HG03354 (cell line): ENCODE data around the gene MYL7.
A peak's percentile ranks its signal among the peaks of the same experiment; 100 is the strongest.

Experiments
- ATAC-seq: cut with Tn5 transposase; IDR thresholded peaks from one replicate; pipeline ENCODE4 v1.9.1; 2021; ENCODE audit warnings: mild to moderate bottlenecking; ENCODE audit not compliant: unreplicated experiment, poor library complexity, severe bottlenecking

The MYL7 gene

DNA sequence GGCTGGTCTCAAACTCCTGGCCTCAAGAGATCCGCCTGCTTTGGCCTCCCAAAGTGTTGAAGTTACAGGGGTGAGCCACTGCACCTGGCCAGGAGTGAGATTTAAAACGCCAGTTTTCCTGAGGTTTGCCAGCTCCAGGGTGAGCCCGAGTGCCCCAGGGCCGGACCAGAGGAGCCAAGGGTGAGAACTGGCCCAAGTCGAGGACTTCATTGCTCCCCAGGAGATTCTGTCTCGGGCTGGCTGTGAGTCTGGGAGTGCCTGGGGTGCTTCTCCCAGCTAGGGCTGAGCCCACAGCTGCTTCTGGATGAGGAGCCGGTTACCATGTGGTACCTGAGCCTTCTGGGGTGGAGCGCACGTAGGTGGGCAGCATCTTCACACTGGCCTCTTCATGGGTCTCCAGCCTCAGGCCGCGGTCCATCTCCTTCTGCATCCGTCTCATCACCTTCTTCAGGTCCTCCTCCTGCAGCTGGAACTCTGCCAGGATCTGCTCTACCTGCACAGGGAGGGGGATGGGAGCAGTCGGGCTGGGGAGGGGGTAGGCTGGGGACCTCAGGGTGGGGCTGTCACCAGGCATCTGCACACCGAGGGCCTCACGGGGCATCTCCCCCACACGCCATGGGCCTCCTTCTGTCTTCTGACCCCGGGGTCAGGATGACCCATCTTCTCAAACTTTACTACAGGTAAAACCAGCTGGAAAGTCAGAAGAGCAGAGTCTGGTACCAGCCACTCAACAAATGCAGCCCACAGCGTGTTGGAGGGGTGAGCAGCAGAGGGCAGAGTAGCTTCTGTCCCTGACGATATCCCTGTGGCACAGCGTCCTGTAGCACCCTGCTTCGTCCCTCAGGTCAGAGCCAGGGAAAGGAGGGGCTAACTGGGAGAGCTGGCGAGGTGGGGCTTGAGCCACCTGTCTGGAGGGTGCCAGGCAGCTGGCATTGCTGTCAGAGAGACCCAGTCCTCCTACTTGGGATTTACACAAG, 12.1 kb upstream of the MYL7 start:
- ATAC-seq: no peak

DNA sequence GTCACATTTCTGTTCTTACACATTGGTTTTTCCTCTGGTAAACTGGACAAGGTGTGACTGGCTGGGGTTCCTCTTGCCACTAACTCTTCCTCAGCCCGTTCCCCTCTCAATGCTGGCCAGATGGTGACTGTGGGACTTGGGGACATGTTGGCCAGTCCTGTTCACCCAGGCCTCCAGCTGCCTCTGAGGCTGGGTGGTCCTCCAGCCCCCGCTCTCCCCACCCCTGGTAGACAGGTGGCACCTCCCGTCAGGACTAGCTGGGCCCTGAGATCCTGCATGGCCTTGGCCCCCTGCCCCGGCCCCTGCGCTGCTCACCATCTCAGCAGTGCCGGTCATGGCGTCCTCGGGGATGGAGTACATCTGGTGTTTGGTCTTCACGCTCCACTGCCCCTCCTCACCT, 10.8 kb upstream of the MYL7 start:
- no peak for ATAC-seq

DNA sequence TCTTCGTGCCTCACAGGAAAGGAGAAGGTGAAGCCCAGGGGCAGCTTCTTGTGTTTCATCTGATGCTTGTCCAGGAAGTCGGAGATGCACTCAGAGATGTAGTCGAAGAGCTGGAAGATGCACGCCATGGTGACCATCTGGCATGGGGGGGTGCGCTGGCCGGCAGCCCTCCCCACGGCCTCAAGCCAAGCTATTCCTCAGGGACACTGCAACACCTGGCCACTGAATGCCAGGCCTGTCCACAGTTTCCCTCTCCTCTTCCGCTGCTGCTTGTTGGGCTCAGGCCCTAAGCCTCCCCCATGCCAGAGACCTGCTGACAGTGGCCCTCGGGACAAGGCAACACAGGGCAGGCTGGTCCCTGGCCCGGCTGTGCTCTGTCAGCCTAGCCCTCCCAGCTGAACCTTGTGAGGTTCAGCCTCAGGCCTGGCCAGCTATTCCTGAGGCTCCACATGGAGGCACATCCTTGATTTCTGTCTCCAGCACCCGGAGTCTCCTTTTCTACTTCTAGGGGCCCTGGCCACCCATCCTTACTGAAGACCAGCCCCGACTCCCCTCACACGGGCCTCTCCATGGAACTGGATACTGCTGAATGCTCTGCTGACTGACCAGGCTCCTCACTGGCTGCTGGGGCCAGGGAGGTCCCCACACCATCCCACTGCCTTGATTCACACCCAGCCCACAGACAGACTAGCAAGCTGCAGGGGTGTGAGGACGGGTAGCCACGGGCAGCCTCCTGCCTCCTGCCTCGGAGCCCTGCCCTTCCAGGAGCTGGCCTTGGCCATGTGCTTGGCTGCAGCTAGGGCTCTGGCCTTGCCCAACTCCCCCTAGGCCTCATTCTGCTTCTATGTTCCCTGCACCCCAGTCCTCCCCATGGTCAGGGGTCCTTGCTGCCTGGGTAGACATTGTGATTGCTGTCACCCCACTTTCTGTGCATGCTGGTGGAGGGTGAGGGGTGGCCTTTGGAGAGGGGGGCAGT, 10.1 kb upstream of the MYL7 start:
- no peak for ATAC-seq

DNA sequence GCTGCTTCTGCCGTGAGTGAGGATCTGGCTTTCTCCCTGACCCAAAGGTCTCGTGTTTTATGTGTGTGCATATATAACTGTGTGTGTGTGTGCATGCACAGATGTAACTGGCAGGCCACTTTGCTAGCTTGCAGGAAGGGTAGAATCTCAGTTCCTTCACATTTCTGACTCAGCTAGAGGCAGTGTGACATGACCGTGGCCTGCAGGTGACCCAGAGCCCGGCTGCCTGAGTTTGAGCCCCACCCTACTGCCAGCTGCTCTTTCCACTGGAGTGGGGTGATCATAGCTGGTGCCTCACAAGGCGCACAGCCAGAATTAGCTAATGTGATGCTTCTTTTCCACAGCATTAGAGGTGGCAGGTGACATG, 9.3 kb upstream of the MYL7 start:
- peak; percentile 69 for ATAC-seq

DNA sequence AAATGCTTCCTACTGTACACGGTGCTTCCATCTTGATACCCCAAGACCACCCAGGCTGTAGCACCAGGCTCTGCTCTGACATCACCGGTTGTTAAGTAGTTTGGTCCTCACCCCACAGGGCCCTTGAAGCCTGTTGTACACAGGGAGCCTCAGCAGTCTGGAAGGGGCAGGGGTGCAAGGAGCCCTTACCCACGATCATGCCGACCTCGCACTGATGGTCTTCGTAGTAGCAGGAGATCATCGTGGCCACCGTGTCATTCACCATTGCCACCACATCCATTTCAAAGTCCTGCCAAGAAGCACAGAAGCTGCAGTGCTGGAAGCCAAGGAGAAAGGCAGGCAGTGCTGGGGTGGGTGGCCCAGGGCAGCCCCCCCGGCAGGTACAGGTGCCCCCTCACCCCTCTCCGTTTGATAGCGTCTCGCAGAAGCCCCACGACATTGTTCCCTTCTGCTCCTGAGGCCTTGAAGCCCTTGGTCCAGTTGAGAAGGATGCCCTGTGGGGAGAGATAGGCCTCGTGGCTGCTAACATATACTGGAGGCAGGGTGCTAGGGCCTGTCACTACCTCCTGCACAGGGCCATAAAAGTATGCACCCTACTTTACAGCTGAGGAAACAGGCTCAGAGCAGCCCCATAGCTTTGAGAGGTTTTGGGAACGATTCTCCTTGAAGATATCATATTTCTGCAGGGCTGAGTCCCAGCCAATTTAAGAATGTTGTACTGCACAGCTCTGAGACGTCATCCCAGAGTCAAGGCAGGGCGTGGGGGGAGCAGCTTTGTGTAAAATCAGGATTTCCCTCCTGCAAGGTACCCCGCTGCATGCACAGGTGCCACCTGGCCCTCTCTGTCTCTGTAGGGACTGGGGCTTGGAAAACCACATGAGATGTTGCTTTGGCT, 8.7 kb upstream of the MYL7 start:
- peak; percentile 4 for ATAC-seq

DNA sequence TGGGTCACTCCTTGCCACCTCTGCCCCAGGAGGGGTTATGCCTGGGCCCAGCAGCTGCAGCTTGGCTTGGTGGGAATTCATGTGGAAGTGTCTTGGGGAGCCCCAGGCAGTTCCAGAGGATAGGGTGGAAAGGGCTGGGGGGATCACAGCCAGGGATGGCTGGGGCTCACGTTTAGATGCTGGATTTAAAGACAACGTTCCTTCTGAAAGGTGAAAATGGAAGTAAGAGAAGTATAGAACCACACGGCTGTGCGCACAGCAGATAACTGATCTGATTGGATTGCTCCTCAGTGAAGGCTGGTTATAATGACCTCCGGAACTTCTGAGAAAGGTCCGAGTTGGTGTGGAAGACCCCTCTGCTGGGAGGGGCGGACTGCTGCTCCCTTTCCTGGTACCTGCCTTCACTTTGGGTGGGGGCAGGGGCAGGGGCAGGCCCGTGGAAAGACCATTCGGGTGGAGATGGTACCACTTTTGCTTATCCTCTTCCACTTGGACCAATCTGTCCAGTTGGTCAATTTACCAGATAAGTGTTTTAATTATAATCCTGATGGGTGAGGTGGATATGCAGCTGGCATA, 7.9 kb upstream of the MYL7 start:
- ATAC-seq: no peak

DNA sequence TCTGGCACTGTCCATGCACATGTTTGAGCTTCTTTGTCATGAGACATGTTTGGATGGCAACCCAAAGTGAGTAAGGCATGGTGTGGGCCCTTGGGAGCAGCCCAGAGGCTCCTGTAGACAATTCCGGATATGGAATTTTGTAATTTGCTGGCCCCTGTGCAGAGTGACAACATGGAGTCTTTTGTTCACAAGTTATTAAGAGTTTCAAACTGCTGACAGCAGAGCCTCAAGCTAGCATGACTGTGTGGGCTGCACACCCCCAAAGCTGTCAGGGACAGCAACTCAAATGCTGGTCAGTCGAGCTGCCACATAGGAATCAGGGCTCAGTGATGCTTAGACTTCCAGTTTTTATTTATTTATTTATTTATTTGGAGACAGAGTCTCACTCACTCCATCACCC, 7.0 kb upstream of the MYL7 start:
- ATAC-seq: no peak

DNA sequence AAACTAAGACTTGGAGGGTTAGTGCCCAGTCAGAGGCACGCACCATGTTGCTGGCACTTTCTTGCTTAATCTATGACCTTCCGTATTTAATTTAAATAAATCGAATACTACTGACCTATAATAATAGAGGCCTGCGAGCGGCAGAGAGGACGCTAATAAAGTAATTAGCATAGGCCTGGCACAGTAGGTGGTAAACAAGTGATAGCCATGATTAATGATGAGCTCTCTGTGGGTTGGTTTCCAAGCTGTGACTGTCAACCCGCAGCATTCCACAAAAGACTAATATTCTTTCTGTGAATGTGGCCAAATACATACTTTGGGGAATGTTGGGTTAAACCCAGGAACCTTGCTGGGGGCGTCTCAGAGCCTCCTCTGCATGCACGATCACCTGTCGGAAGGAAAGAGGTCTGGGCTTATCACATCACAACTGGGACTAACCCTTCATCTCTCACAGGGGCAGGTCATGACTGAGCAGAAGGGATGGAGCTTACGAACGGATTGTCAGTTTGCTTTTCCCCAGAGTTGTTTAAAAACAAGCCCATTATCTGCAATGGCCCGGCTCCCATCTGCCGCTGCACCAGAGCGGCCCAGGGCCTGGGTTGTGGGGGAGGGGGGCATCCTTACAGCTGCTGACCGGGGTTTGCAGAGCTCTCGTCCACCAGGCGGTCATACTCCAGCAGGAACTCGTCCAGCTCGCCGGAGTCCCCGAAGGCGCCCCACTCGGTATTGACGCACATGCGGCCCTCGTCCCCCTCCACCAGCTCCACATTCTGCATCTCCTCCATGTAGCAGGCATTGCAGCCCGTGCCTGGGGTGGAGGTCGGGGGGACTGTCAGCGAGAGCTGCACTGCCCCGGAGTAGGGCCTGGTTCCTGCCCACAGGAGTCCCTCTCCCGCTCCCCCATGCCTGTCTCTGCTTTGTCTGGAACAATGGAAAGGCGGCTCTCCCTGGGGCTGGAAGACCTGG, 6.2 kb upstream of the MYL7 start:
- ATAC-seq: no peak

DNA sequence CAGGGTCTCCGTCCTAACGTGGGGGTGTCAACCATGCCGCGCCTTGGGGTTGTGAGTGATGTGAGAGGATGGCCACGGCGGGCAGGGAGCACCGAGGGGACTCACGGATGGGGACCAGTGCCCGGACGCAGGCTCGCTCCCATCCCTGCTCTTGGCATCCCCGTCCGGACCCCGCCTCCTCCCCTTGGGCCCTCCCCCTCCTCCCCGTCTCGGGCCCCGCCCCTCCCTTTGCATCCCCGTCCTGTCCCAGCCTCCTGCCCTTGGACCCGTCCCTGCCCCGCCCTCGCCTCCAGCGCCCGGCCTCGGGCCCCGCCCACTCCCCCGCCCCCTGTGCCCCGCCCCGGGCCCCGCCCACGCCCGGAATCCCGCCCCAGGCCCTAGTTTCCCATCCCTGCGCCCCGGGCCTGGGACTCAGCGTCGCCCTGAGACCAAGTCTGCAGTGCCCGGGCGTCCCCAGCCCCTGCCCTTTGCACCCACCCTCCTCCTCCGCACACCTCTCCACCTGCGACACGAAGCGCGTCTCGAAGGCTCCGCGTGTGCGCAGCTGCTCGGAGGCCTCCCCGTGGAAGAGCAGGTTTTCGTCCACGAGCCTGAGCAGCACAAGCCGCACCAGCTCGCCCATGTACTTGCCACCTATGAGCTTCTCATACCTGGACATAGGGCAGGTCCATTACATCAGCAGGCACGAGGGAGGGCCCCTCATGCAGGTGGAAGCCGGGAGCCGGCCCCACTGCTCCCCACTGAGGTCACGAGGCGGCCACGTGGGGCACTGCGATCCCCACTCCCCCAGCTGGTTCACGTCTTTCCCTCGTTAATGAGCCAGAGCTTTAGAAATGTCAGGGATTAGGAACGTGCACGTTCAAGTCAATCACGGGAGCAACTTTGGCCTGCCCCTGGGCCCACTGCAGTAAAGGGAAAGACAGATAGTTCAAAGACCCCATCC, 5.1 kb upstream of the MYL7 start:
- no peak for ATAC-seq

DNA sequence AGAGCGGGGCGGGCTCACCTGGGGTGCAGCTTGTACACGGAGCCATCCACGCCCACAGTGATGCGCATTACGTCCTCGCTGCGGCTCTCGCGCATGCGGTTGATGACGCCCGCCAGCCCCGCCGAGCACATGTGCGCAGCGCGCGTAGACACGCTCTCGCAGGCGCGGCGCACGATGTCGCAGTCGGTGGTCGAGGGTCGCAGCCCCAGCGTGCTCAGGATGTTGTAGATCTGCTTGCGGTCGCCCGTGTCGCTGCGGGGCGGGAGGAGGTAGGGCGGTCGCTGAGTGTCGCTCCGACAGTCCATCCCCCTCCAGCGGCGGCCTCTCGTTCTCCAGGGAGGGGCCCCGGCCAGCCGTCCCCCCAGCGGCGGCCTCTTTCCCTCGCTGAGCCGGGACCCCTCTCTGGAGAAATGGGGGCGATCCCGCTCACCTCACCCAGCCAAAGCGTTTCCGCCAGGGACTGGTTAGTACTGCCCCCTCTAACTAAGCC, 4.4 kb upstream of the MYL7 start:
- ATAC-seq: no peak

DNA sequence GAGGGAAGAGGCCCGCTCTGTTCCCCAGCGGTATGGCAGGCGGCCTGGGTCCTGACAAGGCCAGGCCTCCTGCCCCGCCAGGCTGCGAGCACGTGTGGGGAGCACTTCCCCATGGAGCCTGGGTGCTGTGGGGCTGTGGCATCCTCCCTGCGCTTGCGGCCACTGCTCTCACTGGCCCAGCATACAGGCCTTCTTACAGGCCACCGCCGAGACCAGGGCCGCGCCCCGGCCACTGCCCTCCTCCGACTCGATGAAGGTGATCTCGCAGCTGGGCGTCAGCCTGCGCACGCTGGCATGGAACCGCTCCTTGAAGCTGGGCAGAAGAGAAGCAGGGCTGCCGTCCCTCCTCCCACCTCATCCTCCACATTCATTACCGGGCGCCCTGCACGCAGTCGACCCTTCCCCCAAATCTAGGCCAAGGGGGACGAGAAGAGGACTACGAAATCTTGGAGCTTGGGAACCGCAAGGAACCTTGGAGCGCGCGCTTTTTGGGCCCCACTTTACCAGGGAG, 3.9 kb upstream of the MYL7 start:
- ATAC-seq: no peak

DNA sequence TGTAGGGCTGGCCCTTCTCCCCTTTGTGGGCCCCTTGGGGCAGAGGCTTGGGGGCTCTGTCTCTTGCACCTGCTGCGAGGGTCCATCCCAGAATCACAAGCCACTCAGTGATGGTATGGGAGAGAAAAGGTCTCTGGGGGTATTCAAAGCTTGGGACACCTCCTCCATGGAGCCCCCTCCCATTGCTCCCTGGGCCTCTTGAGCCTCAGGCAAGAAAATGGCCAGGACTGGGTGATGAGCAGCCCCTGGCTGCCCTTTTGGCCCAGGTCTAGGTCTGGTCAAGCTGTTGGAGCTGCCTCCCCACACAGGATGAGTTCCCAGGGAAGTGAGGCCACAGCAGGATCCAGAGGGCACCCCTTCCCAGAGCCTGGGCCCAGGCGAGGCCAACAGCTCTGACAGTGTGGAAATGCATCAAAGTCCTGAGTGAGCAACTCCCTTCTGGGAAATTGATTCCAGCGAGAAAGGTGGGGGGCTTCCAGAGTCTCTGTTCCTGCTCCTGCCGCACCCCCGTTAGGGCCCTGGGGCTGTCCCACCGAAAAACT, 3.4 kb upstream of the MYL7 start:
- ATAC-seq: no peak

DNA sequence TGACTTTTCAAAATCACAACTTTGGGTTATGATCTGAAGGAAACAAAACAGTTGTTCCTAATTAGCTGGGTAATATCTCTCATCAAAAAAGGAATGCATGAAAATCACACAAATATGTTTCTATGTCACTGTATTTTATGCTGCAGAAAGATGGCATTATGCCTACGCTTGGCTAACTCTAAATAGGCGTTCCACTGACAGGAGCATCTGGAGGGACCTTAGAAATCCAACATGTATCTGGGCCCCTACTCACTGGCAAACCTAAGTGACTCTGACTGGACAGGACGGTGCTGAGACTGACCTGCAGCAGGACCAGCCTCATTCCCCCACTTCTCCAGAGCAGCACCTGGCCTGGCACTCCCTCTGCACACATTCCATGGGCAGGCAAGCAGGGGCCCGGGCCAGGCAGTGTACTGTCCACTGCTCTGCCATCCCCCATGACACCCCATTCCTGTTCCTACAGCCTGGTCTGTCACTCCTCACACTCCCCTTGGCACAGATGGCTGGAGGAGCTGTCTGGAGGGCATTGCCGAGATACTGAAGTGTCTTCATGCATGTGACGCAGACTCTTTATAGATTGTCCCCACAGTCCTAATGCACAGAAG, 2.6 kb upstream of the MYL7 start:
- ATAC-seq: no peak

DNA sequence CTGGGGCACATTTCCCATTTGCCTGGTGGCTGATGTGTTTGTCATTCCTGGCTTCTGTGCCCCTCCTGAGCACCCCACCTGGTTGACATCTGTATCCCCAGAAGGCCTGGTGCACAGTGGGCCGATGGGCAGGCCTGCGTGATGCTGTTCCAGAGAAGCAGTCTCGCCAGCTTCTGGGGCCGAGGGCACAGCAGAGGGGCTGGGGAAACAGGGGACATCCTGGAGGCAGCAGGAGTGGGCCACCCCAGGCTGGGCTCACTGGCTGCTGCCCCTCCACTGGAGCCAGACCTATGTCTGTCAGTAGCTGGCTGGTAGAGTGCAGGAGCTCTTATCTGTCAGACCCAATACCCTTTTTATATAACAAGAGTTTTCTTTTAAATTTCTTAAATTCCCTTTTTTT, 896 bp upstream of the MYL7 start:
- ATAC-seq: no peak

DNA sequence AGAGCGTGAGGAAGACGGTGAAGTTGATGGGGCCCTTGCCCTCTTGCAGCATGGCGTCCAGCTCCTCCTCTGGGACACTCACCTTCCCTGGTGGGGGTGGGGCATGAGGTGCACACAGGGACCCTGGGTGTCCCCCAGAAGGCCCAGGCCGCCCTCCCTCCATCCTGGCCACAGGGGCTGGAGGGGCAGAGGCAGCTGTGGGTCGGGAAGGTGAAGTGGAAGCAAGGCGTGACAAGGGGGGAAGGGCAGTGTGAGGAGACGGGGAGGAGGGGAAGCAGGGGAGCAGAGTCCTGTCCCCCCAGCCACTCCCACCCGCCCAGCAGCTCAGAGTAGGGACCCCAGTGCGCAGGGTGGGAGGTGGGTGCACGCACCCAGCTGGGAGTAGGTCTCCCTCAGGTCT, 791 bp downstream of the MYL7 start:
- ATAC-seq: no peak

DNA sequence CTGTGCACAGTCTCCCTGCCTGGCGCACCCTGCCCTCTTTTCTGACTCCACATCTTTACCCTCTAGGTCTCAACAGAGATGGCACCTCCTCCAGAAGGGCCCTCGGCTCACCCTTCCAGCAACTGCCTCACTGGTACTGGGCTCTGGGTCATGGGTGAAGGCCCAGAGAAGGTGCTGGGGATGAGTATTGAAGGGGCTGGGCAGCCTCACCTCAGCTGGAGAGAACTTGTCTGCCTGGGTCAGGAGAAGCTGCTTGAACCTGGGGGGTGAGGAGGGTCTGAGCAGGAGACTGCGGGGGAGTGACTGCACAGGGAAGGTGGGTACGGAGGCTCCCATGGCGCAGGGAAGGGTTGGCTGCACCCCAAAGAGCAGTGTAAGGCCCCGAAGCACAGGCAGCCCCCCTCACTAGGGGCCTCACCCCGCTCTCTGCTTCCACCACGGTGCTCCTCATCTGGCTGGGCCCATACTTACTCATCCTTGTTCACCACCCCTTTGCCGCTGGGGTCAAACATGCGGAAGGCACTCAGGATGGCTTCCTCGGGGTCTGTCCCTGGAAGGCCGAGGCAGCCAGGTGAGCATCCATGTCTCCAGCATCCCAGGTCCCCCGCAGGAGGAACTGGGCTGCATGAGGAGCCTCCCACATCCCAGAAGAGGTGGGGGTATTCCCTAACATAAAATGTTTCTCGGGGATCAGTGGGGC, 1.7 kb downstream of the MYL7 start:
- no peak for ATAC-seq
